HG03095 (cell line): ENCODE data around the gene NCOA4.
"Not testable (repeated sequence)": the region's sequence is repeated elsewhere in the genome, so short reads cannot be mapped to it uniquely, and the experiment has no call there.

Experiments used
- ATAC-seq: cut with Tn5 transposase; IDR thresholded peaks from one replicate; pipeline ENCODE4 v1.9.1; 2021; ENCODE audit warnings: moderate library complexity; ENCODE audit not compliant: unreplicated experiment

Gene NCOA4

GRCh38 chr10:46030091-46030937, at the start of gene NCOA4:
Gene NCOA4 (minus strand): TSS chr10:46030623. CDS start chr10:46016680, 13,943 bp downstream.
- peak; percentile 97 for ATAC-seq

- no peak for ATAC-seq
Observed at GRCh38 chr10:46079831-46080585, 49.6 kb upstream of the NCOA4 start.

GRCh38 chr10:46077731-46078413, 47.4 kb upstream of the NCOA4 start:
- ATAC-seq = no peak

- ATAC-seq = no peak
Observed at GRCh38 chr10:46077141-46077554, 46.7 kb upstream of the NCOA4 start.

GRCh38 chr10:46075869-46076268, 45.4 kb upstream of the NCOA4 start:
- no peak for ATAC-seq

GRCh38 chr10:46074196-46074946, 43.9 kb upstream of the NCOA4 start:
- no peak for ATAC-seq

GRCh38 chr10:46073564-46073963, 43.1 kb upstream of the NCOA4 start:
- ATAC-seq = no peak

- ATAC-seq = no peak
Observed at GRCh38 chr10:46070749-46071148, 40.3 kb upstream of the NCOA4 start.

- ATAC-seq = no peak
Observed at GRCh38 chr10:46069771-46070463, 39.5 kb upstream of the NCOA4 start.

GRCh38 chr10:46068905-46069304, 38.5 kb upstream of the NCOA4 start:
- ATAC-seq = no peak

GRCh38 chr10:46068117-46068516, 37.7 kb upstream of the NCOA4 start:
- ATAC-seq = no peak

GRCh38 chr10:46064269-46064817, 33.9 kb upstream of the NCOA4 start:
- ATAC-seq = no peak

- no peak for ATAC-seq
Observed at GRCh38 chr10:46062723-46063428, 32.5 kb upstream of the NCOA4 start.

GRCh38 chr10:46060706-46061105, 30.3 kb upstream of the NCOA4 start:
- ATAC-seq = no peak

- not testable (repeated sequence) for ATAC-seq
Observed at GRCh38 chr10:46057927-46058326, 27.5 kb upstream of the NCOA4 start.

- ATAC-seq = no peak
Observed at GRCh38 chr10:46057038-46057437, 26.6 kb upstream of the NCOA4 start.

- ATAC-seq = no peak
Observed at GRCh38 chr10:46055771-46056170, 25.3 kb upstream of the NCOA4 start.

- no peak for ATAC-seq
Observed at GRCh38 chr10:46053534-46054434, 23.4 kb upstream of the NCOA4 start.
